Ramos (cell line): ENCODE results near the gene MARK4.

Source experiments
- in situ Hi-C: fragments of 300-500 bp; cut with MboI; formaldehyde crosslinking; loops from one replicate; pipeline ENCODE4 v1.14.3; 2022; ENCODE audit warnings: low sequenced_read_pairs; ENCODE audit not compliant: unreplicated experiment

Gene MARK4

DNA sequence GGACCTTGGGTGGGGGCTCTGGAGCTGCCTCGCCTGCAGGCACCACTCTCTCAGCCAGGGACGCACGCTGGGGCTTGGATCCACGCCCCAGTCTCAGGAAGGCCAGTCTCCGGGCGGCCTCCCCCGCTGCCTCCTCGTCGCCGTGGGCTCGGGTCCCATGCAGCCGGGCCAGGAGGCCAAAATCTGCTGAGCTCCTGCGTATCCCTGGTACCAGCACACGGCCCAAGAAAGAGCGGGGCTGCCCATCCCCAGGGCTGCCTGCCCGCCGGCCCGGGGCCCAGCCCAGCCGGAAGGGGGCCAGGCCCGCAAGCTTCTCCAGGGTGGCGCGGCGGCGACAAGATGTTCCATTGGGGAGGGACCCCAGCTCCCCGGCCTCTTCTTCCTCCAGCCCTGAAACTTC is 12.5 kb upstream of the MARK4 start:
- in situ Hi-C loops, result no loop called here

DNA sequence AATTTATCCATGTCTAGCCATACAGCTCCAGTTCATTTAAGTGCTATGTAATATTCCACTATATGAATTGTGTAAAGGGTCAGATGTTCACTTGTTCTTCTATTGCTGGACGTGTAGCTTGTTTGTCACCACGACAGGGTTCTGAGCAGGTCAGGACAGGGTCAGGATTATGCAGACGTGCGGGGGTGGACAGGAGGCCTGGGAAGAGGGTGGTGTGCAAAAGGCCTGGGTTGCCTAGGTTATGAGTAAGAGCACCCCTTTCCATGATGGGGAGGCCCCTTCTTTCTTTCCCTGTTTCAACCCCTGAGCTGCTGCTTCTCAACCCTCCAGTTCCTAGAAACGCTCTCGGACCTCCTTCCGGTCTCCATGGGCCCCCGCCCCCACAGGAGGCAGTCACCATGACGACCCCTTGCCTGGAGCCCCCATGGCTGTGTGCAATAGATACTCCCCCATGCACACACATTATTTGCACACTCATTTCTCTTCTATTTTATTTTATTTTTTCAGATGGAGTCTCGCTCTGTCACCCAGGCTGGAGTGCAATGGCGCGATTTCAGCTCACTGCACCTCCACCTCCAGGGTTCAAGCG is 7.8 kb upstream of the MARK4 start:
- in situ Hi-C loops, result no loop called here

DNA sequence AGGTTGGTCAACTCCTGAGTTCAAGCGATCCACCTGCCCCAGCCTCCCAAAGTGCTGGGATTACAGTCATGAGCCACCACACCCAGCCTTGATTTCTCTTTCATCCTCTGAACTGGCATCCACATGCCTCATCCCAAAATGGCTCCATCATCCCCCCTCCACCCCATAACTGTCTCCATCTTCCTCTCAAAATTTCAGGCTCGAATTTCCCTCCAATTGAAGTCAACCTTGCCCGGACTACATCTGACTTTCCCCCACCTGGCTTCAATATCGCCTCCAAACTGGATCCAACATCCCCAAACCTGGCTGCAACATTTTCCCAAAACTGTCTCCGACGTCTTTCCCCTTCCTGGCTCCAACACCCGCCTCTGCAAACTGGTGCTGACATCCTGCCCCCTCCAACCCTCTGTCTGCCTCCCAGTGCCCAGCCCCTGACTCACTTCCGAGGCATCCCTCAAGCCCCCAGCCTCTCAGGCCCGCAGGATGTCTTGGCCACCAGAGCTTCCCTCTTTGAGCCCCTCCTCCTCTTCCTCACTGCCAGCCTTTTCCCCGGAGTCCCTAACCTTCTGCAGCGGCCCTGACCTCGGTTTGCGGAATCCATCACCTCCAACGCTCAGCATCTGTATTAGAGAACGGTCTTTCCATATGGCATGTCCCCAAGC is 6.8 kb upstream of the MARK4 start:
- in situ Hi-C loops, result no loop called here

DNA sequence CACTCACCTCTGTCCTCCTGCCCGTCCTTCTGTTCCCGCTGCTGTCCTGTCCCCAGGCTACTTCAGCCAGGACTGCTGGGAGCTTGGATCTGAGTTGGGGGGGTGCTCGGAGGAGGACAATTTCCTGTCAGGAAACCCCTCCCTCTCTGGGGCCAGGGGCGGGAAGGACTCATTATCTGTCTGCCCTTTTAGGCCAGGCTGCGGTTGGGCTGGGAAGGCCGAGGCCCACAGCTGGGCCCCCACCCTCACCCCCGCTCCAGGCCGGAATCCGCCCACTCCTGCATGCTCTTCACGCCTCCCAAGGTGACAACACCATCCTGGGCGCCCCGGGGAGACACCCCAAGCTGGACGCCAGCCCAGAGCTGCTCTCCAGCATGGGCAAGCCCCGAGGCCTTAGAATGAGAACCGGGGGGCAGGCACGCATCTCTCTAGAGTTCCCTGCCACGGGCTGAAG is 5.7 kb upstream of the MARK4 start, which contains the start of gene EXOC3L2:
Gene EXOC3L2, minus strand, starts transcription at position 74 of the 454 bp plus-strand sequence. CDS start 6,362 bp downstream, outside the sequence.
- in situ Hi-C loops, result no loop called here

DNA sequence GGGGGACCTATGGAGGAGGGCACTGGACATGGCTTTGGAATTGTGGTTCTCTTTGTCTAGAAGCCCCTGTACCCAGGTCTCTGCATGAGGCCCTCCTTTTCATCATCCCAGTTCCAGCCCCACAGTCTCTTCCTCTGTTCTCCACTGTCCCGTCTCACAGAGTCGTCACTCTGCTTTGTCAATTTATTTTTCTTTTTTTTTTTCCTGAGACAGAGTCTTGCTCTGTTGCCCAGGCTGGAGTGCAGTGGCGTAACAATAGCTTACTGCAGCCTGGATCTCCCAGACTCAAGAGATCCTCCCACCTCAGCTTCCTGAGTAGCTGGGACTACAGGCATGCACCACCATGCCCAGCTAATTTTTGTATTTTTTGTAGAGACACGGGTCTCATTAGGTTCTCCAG is 5.2 kb upstream of the MARK4 start:
- in situ Hi-C loops, result no loop called here

DNA sequence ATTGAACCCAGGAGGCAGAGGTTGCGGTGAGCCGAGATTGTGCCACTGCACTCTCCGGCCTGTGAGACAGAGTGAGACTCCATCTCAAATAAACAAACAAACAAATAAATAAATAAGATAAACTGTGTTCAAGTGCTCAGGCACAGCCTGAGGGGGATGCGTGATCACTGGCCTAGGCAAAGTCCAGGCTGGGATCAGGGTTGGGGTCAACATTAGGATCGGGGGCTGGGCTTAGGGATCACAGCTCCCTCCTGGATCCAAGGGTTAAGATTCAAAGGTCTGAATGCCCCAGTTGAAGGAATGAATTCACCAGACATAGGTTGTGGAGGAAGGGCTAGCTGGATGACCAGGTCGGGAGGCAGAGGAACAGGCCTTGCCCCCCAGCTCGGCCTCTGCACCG is 3.9 kb upstream of the MARK4 start:
- in situ Hi-C loops, result no loop called here

DNA sequence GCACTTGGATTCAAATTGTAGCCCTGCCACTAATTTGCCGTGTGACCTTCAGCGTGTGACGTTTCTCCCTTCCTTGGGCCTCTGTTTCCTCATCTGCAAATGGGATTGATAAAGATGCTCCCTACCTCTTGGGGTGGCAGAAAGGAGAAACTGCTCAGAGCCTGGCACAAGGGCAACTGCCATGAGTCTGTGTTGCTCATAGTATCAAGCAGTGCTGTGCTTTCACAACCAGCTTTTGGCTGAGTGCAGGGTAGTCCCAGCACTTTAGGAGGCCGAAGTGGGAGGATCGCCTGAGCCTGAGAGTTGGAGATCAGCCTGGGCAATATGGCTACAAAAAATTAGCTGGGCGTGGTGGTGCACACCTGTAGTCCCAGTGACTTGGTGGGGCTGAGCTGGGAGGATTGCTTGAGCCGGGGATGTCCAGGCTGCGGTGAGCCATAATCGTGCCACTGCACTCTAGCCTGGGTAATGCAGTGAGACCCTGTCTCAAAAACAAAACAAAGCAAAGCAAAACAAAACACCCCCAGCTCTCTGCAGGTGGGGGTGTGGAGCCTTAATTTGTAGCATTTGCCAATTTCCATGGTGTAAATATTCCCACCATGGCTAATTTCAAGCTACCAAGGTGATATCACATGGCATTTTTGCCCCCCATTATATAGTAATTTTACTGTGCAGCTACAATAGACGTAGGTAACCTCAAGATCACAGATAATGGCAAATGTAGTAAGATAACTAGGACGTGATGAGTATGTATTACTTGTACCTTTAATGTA is 1.6 kb upstream of the MARK4 start:
- in situ Hi-C loops, result no loop called here

DNA sequence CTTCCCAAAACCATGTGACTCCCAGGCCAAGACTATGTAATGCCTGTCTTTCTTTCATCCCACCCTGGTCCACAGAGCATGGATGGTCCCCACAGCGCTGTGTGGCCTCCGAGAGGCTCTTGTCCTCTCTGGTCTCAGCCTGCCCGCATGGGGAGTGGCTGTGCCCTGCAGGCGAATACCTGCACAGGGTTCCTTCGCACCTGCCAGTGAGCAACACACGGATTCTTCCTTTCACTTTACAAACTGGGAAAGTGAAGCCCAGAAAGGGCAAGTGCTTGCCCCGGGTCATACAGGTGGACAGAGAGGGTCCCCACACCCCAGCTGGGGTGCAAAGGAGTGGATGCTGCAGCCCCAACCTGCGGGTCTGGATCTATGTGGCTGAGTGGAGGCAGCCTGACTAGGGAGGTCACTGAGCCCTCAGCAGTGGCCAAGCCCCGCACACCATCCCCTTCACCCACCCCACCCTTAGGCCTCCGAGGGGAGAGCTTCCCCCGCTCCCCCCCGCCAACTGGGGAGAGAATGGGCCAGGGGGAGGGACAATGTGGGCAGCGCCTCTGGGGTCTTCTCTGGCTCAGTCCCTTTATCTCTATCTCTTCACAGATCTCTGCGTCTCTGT is 747 bp upstream of the MARK4 start:
- in situ Hi-C loops, result no loop called here

DNA sequence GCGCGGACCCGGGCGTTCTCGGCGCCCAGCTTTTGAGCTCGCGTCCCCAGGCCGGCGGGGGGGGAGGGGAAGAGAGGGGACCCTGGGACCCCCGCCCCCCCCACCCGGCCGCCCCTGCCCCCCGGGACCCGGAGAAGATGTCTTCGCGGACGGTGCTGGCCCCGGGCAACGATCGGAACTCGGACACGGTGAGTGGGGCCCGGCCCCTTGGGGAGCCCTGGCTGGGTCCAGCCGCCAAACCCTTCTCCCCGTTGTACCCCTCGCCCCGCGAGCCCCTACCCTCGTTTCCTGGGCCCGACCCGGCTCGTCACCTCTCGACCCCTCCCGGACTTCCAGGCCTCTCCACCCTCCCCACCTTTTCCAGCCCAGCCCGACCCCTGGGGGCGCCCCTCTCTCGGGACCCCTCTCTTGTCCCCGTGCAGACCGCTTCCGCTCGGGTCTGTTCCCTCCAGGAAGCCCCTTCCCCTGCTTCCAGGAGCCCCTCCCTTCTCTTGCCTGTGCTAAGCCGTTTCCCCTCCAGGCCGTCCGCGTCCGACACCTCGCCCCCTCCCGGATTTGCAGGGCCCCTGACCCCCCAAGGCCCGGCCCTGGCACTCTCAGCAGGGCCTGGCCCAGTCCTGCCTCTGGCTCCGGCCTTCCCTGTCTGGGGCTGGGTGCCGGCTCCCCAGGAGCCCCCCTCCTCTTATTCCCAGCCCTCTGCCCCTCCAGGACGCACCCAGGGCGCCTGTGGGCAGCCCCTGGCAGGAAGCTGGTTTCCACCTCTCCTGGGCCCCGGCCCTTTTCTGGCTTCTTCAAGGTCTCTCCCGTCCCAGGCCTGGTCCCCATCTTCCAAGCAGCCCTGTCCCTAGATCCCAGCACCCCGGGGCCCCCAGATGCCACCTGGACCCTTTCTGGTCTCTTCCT is 632 bp downstream of the MARK4 start:
- in situ Hi-C loops, result no loop called here

DNA sequence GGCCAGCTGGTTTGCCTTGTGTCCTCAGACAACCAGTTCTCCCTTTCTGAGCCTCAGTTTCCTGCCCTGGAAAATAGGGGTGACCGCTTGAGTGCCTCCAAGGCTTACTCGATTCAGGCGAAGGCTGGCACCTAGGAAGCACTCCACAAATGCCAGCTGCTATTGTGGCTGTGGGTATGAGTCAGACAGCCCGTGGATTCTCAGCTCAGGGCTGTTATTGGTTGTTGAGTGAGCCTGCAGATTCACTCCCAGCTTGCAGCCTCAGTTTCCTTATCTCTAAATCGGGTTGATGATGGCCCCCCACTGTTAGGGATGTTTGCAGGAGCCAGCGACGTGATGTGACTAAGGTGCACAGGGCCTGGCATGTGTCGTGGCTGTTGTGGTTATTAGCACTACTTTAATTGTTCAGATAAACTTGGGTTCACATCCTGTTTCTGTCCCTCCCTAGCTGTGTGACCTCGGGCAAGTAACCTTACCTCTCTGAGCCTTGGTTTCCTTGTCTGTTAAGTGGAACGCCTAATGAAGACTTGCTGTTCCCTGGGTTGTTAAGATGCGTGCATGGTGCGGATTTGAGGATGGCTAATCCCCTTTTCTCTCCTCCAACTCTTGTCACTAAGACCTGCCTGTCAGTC is 2.4 kb downstream of the MARK4 start:
- in situ Hi-C loops, result no loop called here

DNA sequence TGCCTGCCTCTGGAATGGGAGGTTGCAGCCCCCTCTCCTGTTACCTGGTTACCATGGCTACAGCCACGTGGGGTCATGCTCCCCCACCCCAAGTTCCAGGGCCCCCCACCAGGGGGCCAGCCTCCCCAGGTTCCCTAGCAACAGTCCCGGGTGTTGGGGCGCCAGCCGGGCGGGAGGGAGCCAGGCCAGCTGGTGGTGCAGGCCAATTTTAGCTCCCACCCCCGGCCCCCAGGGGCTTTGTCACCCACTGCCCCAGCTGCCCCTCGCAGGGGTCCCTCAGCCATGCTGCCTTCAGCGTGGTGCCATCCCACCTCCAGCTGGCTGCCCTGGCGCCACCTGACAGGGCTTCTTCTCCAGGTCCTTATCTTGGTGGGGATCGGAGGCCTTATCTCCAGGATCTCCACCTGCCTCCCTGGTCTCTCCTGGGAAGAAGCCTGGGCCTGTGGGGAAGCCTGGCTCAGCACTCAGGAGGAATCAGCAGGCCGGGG is 3.0 kb downstream of the MARK4 start:
- in situ Hi-C loops, result no loop called here

DNA sequence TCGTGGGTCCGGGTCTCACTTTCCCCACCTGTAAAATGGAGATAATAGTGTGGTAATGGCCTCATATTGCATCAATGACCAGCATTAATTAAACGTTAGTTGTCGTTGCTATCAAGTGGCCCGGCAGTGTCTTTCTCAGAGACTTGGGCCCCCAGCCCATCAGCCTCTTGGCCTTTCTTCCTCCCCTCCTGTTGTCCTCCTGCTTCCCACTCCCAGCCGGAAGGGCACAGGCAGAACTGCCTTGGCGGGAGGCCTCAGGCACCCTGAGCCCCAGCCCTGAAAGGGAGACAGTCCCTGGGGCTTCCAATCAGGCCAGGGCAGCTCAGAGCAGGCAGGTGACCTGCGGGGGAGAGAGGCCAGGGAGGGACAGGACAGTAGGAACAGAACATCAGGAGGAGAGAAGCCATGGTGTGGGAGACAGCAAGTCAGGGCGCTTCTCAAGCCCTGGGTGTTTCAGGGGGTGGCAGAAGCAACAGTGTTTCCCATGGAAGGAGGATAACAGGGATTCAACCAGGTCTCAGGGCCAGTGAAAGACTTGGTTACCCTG is 4.6 kb downstream of the MARK4 start:
- in situ Hi-C loops, result no loop called here

DNA sequence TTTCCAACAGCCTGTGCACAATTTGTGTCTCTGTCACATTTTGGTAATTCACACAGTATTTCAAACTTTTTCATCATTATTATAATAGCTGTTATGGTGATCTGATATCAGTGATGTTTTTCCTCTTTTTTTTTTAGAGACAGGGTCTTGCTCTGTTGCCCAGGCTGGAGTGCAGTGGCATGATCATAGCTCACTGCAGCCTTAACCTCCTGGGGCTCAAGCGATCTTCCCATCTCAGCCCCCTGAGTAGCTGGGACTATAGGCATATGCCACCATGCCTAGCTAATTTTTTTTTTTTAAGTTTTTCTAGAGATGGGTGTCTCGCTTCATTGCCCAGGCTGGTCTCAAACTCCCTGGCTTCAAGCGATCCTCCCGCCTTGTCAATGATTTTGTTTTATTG is 5.8 kb downstream of the MARK4 start:
- in situ Hi-C loops, result no loop called here

DNA sequence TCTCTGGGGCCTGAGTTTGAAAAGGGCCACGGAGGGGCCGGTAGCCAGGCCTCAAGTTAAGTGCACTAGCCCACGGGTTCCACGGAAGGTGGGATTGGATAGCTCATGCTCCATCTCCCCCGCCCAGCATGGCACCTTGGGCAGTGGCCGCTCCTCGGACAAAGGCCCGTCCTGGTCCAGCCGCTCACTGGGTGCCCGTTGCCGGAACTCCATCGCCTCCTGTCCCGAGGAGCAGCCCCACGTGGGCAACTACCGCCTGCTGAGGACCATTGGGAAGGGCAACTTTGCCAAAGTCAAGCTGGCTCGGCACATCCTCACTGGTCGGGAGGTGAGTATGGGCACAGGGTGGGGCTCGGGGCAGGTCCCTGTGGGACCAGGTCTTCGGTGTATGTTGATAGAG is 7.8 kb downstream of the MARK4 start:
- in situ Hi-C loops, result no loop called here

DNA sequence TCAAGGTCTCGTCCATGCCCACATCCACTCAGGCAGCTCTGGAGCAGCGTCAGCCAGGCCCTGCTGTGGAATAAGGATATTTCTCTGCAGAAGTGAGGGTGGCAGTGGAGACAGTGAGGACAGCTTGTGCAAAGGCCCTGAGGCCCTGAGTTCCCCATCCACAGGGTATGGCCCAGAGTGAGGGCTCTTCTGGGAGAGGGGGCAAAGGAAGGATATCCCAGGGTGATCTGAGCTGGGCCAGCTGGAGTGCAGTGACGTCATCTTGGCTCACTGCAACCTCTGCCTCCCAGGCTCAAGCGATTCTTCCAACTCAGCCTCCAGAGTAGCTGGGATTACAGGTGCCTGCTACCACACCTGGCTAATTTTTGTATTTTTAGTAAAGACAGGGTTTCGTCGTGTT is 11.5 kb downstream of the MARK4 start:
- in situ Hi-C loops, result no loop called here

DNA sequence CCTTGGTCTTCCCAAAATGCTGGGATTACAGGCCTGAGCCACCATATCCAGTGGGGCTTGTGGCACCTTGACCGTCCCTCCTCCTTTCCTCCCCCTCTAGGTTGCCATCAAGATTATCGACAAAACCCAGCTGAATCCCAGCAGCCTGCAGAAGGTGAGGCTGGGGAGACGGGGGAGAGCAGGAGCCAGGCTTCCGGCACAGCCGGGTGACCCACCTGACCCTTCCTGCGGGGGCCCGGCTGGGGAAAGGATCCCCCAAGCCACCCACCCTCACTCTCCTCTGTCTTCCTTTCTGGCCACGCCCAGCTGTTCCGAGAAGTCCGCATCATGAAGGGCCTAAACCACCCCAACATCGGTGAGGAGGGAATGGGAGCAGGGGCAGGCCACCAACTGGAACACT is 11.9 kb downstream of the MARK4 start:
- in situ Hi-C loops, result no loop called here

DNA sequence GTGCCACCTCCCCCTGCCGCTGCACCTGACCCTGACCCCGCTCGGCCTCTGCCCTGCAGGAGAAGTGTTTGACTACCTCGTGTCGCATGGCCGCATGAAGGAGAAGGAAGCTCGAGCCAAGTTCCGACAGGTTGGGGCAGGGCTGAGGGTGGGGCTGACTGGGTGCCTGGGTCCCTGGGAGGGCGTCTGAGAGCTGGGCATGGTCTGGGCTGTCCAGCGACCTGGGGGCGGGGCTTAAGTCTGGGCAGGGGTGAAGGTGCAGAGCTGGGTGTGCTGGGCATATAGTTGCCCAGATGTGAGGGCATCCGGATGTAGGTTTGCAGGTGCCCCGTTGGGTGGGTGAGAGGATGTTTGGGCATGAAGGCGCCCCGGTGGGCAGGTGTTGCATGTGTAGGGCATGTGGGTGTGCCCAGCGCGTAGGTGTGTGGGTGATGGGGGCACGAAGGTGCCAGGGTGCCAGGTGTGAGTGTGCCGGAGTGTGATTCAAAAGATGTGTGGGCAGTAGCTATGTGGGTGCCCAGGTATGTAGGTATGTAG is 13.8 kb downstream of the MARK4 start:
- in situ Hi-C loops, result no loop called here

DNA sequence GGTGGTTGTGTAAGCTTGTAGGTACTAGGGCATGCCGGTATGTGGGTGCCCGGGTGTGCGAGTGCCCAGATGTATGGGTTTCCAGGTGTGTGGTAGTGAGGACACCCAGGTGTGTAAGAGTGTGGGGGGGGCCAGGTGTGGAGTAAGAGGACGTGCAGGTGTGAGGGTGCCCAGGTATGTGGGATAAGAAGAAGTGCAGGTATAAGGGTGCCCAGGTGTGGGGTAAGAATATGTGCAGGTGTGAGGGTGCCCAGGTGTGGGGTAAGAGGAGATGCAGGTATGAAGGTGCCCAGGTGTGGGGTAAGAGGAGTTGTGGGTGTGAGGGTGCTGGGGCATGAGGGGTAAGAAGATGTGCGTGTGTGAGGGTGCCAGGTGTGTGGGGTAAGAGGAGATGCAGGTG is 14.3 kb downstream of the MARK4 start:
- in situ Hi-C loops, result no loop called here

DNA sequence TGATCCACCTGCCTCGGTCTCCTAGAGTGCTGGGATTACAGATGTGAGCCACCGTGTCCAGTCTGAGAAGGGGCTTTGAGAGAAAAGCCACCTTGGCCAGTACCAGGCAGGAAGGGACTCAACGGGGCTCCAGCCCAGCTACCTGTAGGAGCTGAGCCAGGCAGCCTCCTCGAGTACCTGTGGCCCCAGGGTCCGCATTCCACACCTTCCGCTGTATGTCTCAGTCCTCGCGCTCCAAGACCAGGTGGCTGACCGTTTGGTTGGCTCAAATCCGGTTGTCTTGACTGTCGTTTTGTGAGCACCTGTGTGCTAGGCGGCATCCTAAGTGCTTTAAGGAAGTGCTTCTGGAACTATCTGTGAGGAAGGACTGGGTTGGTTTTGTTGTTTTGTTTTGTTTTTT is 16.2 kb downstream of the MARK4 start:
- in situ Hi-C loops, result no loop called here
